ENCODE measurements around the gene CCT2. TPM values are rescaled to one million over a fixed set of nuclear protein-coding genes. Genes with fewer than 3 reads are reported as not detected.

CCT2 gene
- total RNA-seq, 1 experiment from 2014 or later, result 270 TPM

- H3K9me3 ChIP-seq (ENCODE audit: control insufficient read depth, insufficient read depth, low read depth, low read length), result no peaks in the 10 kb centered on the region
- no peak overlapping the region for H3K4me3 ChIP-seq (ENCODE audit: low read depth in 2 of 2, low read length in 2 of 2)
- peaks cover 5% of the 10 kb centered on the region; the same call in 1 of the 2 replicates for H3K36me3 ChIP-seq (ENCODE audit: control insufficient read depth, insufficient read depth, low read length)
- ChIA-PET CTCF (no interaction called here), POLR2A (no interaction called here)
- H3K4me1 ChIP-seq (ENCODE audit: control insufficient read depth, insufficient read depth, low read length), result no peaks in the 10 kb centered on the region
- TF ChIP-seq POLR2AphosphoS5 (IDR thresholded peaks at IDR 0.05; ENCODE audit: low read depth, low read length), result no peak
- TF ChIP-seq SIN3A (IDR thresholded peaks at IDR 0.05; ENCODE audit: borderline replicate concordance, insufficient read depth, low read depth, low read length), result no peak
- TF ChIP-seq REST (IDR thresholded peaks at IDR 0.05; ENCODE audit: insufficient read depth in 1 of 2, low read depth in 2 of 2, low read length in 1 of 2), result no peak
- TF ChIP-seq TCF7L2 (IDR thresholded peaks at IDR 0.05; ENCODE audit: low read depth, low read length), result no peak
- no peak for TF ChIP-seq CTCF (IDR thresholded peaks at IDR 0.05)
- in situ Hi-C loops (cut with HindIII; ENCODE audit: low pct_unique_long_range_greater_than_20kb, low sequenced_read_pairs) (loop anchor here (25.0 kb wide), 1 partner anchor 92 kb away; no protein-coding TSS in a partner anchor), intact Hi-C loops (cut with micrococcal nuclease; ENCODE audit: unreplicated experiment) (loop anchor here (10.0 kb wide), 1 partner anchor 224 kb away; the partner anchor contains the start of gene YEATS4)
- DNase-seq (ENCODE audit: low read depth, low spot score), result no peak
- ATAC-seq, result no peak
- no peak overlapping the region for H3K27ac ChIP-seq (ENCODE audit: low read length)
- no TSS peak for BruUV-seq (replicated peaks)
- H3K27me3 ChIP-seq (ENCODE audit: control insufficient read depth, insufficient read depth, low read length), result no peaks in the 10 kb centered on the region
Observed at GRCh38 chr12:69579029-69579428, 6.2 kb upstream of the CCT2 start.

GRCh38 chr12:69580074-69580473 is 5.2 kb upstream of the CCT2 start:
- CTCF ChIA-PET, result interaction anchor here (0.6 to 1.1 kb wide), 2 partner anchors 10 to 177 kb away, joined by 4 to 5 read pairs; no protein-coding TSS in a partner anchor
- no peak overlapping the region for H3K4me3 ChIP-seq (ENCODE audit: low read depth in 2 of 2, low read length in 2 of 2)
- H3K27ac ChIP-seq (ENCODE audit: low read length), result no peak overlapping the region
- BruUV-seq (replicated peaks), result no TSS peak
- TF ChIP-seq POLR2AphosphoS5 (IDR thresholded peaks at IDR 0.05; ENCODE audit: low read depth, low read length) (0 out of 2 replicates have a peak, but pooled peaks have one; percentile 4), TCF7L2 (IDR thresholded peaks at IDR 0.05; ENCODE audit: low read depth, low read length) (no peak)
- DNase-seq (ENCODE audit: low read depth, low spot score), result no peak
- H3K9me3 ChIP-seq (ENCODE audit: control insufficient read depth, insufficient read depth, low read depth, low read length), result no peaks in the 10 kb centered on the region
- ATAC-seq, result no peak
- intact Hi-C loops (cut with micrococcal nuclease; ENCODE audit: unreplicated experiment), result no loop called here
- H3K27me3 ChIP-seq (ENCODE audit: control insufficient read depth, insufficient read depth, low read length), result no peaks in the 10 kb centered on the region
- H3K36me3 ChIP-seq (ENCODE audit: control insufficient read depth, insufficient read depth, low read length), result peaks cover 2% of the 10 kb centered on the region; the same call in 1 of the 2 replicates
- H3K4me1 ChIP-seq (ENCODE audit: control insufficient read depth, insufficient read depth, low read length), result no peaks in the 10 kb centered on the region
- POLR2A ChIA-PET, result no interaction called here
- in situ Hi-C loops (cut with HindIII; ENCODE audit: low pct_unique_long_range_greater_than_20kb, low sequenced_read_pairs), result loop anchor here (25.0 kb wide), 1 partner anchor 93 kb away; no protein-coding TSS in a partner anchor

- no peaks in the 10 kb centered on the region for H3K9me3 ChIP-seq (ENCODE audit: control insufficient read depth, insufficient read depth, low read depth, low read length)
- DNase-seq (ENCODE audit: low read depth, low spot score) (no peak), ATAC-seq (no peak)
- intact Hi-C loops (cut with micrococcal nuclease; ENCODE audit: unreplicated experiment), result no loop called here
- no peaks in the 10 kb centered on the region for H3K4me1 ChIP-seq (ENCODE audit: control insufficient read depth, insufficient read depth, low read length)
- in situ Hi-C loops (cut with HindIII; ENCODE audit: low pct_unique_long_range_greater_than_20kb, low sequenced_read_pairs), result loop anchor here (25.0 kb wide), 1 partner anchor 96 kb away; no protein-coding TSS in a partner anchor
- H3K4me3 ChIP-seq (ENCODE audit: low read depth in 2 of 2, low read length in 2 of 2), result no peak overlapping the region
- H3K36me3 ChIP-seq (ENCODE audit: control insufficient read depth, insufficient read depth, low read length), result peaks cover 21% of the 10 kb centered on the region
- H3K27ac ChIP-seq (ENCODE audit: low read length), result no peak overlapping the region
- POLR2A ChIA-PET, result no interaction called here
- TF ChIP-seq CTCF (IDR thresholded peaks at IDR 0.05) (peak; percentile 42), SIN3A (IDR thresholded peaks at IDR 0.05; ENCODE audit: borderline replicate concordance, insufficient read depth, low read depth, low read length) (no peak)
- CTCF ChIA-PET, result interaction anchor here (0.6 kb wide), 1 partner anchor 194 kb away, joined by 3 read pairs; no protein-coding TSS in a partner anchor
- BruUV-seq (replicated peaks), result no TSS peak
- H3K27me3 ChIP-seq (ENCODE audit: control insufficient read depth, insufficient read depth, low read length), result no peaks in the 10 kb centered on the region
Observed at GRCh38 chr12:69583203-69583602, 2.1 kb upstream of the CCT2 start.
